Type B pancreatic cell (in vitro differentiated cells): Measurements from ENCODE around the gene IL10. TPM values are rescaled to one million over a fixed set of nuclear protein-coding genes. Genes with fewer than 3 reads are reported as not detected.

ENCODE experiments used
- DNase-seq: peaks from one replicate; pipeline ENCODE4 v3.0.0; 2021; ENCODE audit warnings: mixed read lengths; ENCODE audit not compliant: unreplicated experiment; ENCODE audit errors: extremely low spot score
- H3K27ac Mint-ChIP-seq: 2 replicates; pipeline ENCODE4 v1.8.0; 2021; ENCODE audit warnings: mild to moderate bottlenecking, mixed read lengths
- H3K27me3 Mint-ChIP-seq: 2 replicates; pipeline ENCODE4 v1.8.0; 2021; ENCODE audit warnings: mixed read lengths
- H3K36me3 Mint-ChIP-seq: 2 replicates; pipeline ENCODE4 v1.8.0; 2021; ENCODE audit warnings: mixed read lengths
- H3K4me1 Mint-ChIP-seq: one replicate; pipeline ENCODE4 v1.8.0; 2021; ENCODE audit warnings: mixed read lengths; ENCODE audit not compliant: unreplicated experiment
- H3K4me3 Mint-ChIP-seq: 2 replicates; pipeline ENCODE4 v1.8.0; 2021; ENCODE audit warnings: mild to moderate bottlenecking, mixed read lengths
- H3K9me3 Mint-ChIP-seq: 2 replicates; pipeline ENCODE4 v1.8.0; 2021; ENCODE audit warnings: mixed read lengths
- total RNA-seq: library from RNA; stranded (reverse); gene quantifications from 2 replicates; pipeline ENCODE4 v1.2.1, GENCODE V29; 2021; ENCODE audit warnings: low replicate concordance
- TF ChIP-seq, protein P1 (sequence below): fragments of 200-600 bp; sonication (generic); conservative IDR thresholded peaks from 2 replicates; pipeline ENCODE4 v1.5.0; 2021; ENCODE audit warnings: antibody characterized with exemption, mild to moderate bottlenecking

Gene IL10
- total RNA-seq, 1 donor from 2014 or later = not detected

DNA sequence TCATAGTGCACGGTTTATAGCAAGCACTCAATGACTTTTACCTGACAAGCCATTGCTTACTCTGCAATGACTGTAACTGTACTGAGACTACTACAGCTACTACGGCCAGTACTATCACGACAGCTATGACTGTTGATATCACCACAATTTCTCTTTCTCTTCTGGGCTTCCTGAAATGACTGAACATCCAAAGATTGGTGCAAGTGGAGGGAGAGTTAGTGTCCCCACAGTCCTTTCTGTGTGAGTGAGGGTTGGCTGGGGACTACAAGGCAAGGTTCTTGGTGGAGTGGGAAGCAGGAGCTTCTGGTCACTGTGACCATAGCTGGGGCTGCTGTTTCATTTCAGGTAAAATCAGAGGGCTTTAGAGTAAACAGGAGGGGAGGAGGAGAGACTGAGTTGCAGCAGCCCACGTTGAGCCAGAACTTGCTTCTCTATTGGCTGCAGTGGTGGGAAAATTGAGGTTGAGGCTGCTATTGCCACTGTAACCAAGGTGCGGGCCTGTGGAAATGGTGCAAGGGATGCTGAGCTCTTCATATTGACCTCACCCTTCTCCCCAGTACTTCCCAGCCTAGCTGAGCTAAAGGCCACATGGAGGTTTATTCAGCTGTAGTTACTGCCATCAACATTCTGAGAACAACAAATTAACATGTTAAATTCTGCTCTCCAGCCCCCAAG lies 14.1 kb upstream of the IL10 start:
- H3K36me3 Mint-ChIP-seq = no peaks in the 10 kb centered on the region
- no peak overlapping the region for H3K27ac Mint-ChIP-seq
- H3K4me1 Mint-ChIP-seq = no peaks in the 10 kb centered on the region
- H3K27me3 Mint-ChIP-seq = peaks cover 15% of the 10 kb centered on the region
- DNase-seq = no peak
- H3K4me3 Mint-ChIP-seq = no peak overlapping the region
- TF ChIP-seq, protein P1, sequence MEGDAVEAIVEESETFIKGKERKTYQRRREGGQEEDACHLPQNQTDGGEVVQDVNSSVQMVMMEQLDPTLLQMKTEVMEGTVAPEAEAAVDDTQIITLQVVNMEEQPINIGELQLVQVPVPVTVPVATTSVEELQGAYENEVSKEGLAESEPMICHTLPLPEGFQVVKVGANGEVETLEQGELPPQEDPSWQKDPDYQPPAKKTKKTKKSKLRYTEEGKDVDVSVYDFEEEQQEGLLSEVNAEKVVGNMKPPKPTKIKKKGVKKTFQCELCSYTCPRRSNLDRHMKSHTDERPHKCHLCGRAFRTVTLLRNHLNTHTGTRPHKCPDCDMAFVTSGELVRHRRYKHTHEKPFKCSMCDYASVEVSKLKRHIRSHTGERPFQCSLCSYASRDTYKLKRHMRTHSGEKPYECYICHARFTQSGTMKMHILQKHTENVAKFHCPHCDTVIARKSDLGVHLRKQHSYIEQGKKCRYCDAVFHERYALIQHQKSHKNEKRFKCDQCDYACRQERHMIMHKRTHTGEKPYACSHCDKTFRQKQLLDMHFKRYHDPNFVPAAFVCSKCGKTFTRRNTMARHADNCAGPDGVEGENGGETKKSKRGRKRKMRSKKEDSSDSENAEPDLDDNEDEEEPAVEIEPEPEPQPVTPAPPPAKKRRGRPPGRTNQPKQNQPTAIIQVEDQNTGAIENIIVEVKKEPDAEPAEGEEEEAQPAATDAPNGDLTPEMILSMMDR = no peak
- no peaks in the 10 kb centered on the region for H3K9me3 Mint-ChIP-seq

GRCh38 chr1:206785182-206785765 lies 13.0 kb upstream of the IL10 start:
- Mint-ChIP-seq H3K27me3 (peaks cover 15% of the 10 kb centered on the region), H3K36me3 (no peaks in the 10 kb centered on the region), H3K9me3 (no peaks in the 10 kb centered on the region), H3K4me3 (no peak overlapping the region), H3K4me1 (no peaks in the 10 kb centered on the region), H3K27ac (no peak overlapping the region)
- TF ChIP-seq, protein P1 = no peak
- DNase-seq = no peak

DNA sequence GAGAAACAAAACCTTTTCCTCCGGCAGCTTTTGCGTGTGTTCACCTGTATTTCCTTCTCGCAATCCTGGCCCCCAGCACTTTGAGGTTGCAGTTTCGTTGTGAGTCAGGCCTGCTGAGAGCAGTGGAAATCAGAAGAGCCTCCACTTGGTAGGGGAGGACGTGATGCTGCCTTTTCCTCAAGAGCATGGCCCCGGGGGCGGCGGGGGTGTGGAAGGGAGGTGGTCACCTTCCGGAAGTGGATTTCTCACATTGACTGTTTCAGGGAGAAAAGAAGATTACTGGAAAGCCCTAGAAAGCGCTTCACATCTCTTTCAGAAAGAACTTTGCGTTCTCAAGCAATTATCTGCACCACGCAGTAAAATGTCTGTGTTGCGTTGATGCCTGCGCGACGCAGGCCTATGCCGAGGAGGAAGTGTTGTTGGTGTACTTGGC lies 12.2 kb upstream of the IL10 start:
- TF ChIP-seq, protein P1 = no peak
- H3K9me3 Mint-ChIP-seq = no peaks in the 10 kb centered on the region
- no peak for DNase-seq
- H3K4me3 Mint-ChIP-seq = no peak overlapping the region
- peaks cover 15% of the 10 kb centered on the region for H3K27me3 Mint-ChIP-seq
- H3K4me1 Mint-ChIP-seq = no peaks in the 10 kb centered on the region
- no peaks in the 10 kb centered on the region for H3K36me3 Mint-ChIP-seq
- no peak overlapping the region for H3K27ac Mint-ChIP-seq

GRCh38 chr1:206783506-206783905 lies 11.2 kb upstream of the IL10 start:
- no peaks in the 10 kb centered on the region for H3K36me3 Mint-ChIP-seq
- TF ChIP-seq, protein P1 = no peak
- H3K4me1 Mint-ChIP-seq = no peaks in the 10 kb centered on the region
- no peaks in the 10 kb centered on the region for H3K9me3 Mint-ChIP-seq
- no peak overlapping the region for H3K4me3 Mint-ChIP-seq
- H3K27ac Mint-ChIP-seq = no peak overlapping the region
- DNase-seq = no peak
- H3K27me3 Mint-ChIP-seq = peaks cover 15% of the 10 kb centered on the region

DNA sequence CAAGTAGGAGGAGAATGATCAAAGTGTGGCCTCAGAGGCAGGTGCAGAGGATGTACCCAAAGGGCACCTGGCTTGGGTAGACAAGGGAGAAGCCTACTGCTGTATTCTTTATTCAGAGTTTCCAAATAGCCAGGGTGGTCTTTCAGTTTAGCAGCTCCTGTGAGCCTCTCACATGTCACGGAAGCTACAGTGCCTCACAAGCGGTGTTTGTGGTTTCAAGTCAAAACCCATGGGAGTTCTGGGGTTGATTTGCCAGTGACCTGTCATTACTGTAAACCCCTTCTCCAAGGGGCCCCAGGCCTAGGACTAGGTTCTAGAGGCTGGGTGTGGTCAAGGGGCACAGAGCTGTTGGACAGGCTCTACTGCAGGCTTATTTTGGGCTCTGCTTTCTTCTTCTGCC lies 10.2 kb upstream of the IL10 start:
- Mint-ChIP-seq H3K4me1 (no peaks in the 10 kb centered on the region), H3K27me3 (peaks cover 12% of the 10 kb centered on the region), H3K27ac (no peak overlapping the region), H3K36me3 (no peaks in the 10 kb centered on the region), H3K9me3 (no peaks in the 10 kb centered on the region), H3K4me3 (no peak overlapping the region)
- TF ChIP-seq, protein P1 = no peak
- DNase-seq = no peak
